HG02938 (cell line): Measurements from ENCODE around the gene PTPRCAP.
"Not testable (repeated sequence)": the region's sequence is repeated elsewhere in the genome, so short reads cannot be mapped to it uniquely, and the experiment has no call there.

Experiments
- ATAC-seq: cut with Tn5 transposase; IDR thresholded peaks from one replicate; pipeline ENCODE4 v1.9.1; 2021; ENCODE audit warnings: mild to moderate bottlenecking, moderate library complexity; ENCODE audit not compliant: unreplicated experiment

Gene PTPRCAP, protein sequence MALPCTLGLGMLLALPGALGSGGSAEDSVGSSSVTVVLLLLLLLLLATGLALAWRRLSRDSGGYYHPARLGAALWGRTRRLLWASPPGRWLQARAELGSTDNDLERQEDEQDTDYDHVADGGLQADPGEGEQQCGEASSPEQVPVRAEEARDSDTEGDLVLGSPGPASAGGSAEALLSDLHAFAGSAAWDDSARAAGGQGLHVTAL

DNA sequence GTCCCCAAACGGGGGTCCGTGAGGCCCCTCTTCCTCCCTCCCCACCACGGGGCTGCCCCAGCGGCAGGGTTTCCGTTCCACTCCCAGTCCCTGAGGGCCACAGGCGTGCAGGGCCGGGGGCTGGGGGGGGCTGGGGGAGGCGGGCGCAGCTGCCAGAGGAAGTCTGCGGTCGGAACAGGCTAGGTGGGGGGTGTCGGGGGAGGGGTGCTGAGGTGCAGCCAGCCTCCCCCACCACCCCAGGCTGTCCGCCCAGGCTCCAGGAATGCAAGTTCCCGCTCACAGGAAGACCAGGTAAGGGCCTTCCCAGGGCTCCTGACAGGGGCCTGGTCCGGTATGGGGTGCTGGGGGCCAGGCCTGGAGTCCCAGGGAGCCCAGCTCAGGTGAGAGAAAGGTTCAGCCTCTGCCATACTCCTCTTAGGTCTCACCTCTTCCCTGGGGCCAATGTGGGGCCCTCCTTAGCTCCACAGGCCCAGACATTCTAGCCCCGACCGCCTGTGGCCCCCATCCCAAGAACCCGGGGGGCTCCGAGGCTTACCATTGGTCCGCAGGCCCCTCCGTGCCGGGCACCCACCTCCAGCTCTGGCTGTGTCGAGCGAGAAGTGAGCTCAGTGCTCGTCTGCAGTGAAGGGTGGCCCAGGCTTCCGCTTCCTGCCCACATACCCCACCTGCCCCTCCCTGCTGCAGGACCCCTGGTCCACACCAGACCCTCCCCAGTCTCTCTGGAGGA is at the start of gene PTPRCAP:
Gene PTPRCAP (minus strand): TSS at position 601 of the 727 bp plus-strand sequence. CDS start 63 bp downstream, at position 538.
- no peak for ATAC-seq

DNA sequence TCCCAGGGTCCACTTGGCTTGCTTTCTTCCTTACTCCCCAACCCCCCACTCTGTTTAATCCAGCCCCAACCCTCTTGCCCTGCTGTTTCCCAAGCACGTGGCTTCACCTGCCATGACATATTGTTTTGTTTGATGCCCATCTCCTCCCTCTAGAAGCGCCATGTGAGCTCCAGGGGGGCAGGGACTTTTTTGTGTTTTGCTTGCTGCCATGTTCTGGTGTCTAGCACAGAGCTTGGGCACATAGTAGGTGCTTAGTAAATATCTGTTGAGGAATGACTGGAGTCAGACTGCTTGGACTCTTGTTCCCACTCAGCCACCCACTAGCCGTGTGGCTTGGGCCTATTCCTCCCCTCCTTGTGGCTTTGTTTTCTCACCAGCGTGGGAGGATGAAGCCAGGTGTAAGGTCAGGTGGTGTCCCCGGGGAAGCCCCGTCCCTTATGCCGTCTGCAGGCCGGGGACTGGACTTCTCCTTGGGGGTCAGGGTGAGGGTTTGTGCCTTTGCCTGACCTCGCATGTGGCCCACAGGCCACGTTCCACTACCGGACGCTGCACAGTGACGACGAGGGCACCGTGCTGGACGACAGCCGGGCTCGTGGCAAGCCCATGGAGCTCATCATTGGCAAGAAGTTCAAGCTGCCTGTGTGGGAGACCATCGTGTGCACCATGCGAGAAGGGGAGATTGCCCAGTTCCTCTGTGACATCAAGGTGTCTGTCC is 49.2 kb upstream of the PTPRCAP start:
- no peak for ATAC-seq

GRCh38 chr11:67485873-67486361 is 48.4 kb upstream of the PTPRCAP start:
- not testable (repeated sequence) for ATAC-seq

- no peak for ATAC-seq
Observed at GRCh38 chr11:67484847-67485311, 47.4 kb upstream of the PTPRCAP start.

DNA sequence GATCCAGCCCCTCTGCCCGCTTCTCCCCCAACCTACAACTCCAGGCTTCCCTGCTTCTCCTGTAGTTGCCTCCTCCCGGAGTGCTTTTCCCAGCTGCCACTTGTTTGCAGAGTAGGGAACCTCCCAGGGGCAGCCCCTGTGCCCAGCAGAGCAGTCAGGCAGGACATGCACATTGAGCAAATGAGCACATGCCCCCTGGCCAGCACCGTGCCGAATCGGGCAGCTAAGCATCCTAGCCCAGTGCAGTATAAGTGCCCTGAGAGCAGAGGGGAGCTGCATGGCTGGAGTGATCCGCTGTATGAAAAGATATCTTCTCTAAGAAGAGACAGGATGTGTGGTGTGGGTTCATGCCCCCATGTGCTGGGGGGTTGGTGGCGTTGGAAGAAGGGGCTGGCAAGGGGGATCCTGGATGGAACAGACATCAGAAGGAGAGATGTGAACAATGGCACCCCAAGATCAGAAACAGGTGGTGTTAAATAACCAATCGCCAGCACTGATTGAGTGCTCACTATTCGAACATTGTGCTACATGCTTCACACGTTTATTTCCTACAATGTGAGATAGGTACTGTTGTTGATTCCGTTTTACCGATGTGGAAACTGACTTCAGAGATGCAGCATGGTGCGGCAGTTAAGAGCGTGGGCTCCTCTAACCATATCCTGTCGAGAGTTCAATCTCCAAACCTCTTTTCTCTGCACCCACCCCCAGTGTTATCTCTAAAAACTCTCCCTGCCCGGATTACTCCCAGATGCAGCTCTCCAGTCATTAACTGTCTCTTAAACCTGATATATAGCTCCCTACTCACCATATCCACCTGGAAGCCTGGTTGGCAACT is 46.6 kb upstream of the PTPRCAP start:
- no peak for ATAC-seq

- peak; percentile 63 for ATAC-seq
Observed at GRCh38 chr11:67482827-67483798, 45.6 kb upstream of the PTPRCAP start, which contains the start of gene AIP. Gene AIP, plus strand, starts transcription at chr11:67483026. Its CDS starts 133 bp downstream, at chr11:67483159.

- ATAC-seq, result peak; percentile 7
Observed at GRCh38 chr11:67482275-67482826, 44.9 kb upstream of the PTPRCAP start.

- ATAC-seq, result not testable (repeated sequence)
Observed at GRCh38 chr11:67477344-67478050, 40.0 kb upstream of the PTPRCAP start.

- ATAC-seq, result not testable (repeated sequence)
Observed at GRCh38 chr11:67476692-67477091, 39.2 kb upstream of the PTPRCAP start.

GRCh38 chr11:67472882-67473281 is 35.4 kb upstream of the PTPRCAP start:
- no peak for ATAC-seq

GRCh38 chr11:67470337-67471002 is 33.0 kb upstream of the PTPRCAP start:
- no peak for ATAC-seq

DNA sequence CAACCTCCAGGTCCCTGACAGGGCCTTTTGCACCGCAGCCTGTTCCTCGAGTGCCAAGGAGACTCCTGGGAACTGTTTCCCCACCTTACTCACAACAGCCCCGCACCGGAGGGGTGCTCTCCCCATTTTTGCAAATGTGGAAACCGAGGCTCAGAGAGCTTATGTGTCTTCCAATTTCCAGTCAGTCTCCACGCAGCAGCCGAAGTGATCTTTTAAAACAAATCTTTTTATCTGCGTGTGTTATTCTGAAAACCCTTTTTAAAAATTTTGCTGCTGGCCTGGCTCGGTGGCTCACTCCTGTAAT is 32.0 kb upstream of the PTPRCAP start:
- ATAC-seq, result no peak

DNA sequence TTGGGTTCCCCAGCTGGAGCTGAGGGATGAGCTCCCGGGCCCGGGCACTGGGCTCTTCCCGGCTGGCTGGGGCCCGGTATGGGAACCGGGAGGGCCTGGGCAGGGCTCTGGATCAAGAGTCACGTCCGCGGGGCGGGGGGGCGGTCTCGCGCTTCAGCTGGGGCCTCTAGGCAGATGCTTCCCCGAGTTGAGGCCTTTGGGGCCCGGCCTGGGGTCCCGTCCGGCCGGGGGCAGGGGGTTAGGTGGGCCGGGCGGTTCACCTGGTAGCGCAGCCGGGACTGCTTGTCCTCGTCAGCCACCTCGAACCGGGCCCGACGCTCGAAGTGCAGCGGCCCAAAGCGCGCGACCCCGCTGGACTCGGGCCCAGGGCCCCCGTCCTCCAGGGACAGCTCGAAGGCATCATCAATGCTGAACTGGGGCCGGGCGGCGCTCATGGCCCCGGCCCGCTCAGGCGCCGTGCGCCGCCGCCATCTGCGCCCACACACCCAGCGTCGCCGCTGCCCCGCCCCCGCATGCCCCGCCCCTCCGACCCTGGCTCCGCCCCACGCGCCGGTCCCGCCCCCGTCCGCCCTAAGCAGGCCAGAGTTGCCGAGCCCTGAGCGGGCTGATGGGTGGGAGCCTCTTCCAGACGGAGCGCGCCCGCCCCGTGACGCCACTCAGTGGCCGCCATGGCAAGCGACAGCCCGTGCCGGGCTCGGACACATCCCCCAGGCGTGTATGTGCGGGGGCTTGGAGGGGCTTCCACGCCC is 31.5 kb upstream of the PTPRCAP start, which contains the start of gene TMEM134:
Gene TMEM134 (minus strand): TSS at position 493 of the 749 bp plus-strand sequence. CDS start 59 bp downstream, at position 434.
- no peak for ATAC-seq

DNA sequence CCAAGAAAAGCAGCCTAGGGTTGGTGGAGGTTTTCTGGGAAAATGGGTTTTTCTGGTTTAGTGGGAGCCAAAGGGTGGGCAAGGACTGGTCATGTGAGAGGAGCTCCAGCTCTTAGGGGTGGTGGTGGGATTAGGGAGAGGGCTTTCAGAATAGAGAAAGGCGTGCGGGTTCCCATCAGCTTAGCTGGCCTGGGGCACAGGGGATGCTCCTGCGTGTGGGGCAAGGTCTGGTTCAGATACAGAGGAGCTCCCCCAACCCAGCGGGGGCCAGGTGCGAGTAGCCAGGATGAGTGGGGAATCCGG is 30.9 kb upstream of the PTPRCAP start:
- no peak for ATAC-seq

DNA sequence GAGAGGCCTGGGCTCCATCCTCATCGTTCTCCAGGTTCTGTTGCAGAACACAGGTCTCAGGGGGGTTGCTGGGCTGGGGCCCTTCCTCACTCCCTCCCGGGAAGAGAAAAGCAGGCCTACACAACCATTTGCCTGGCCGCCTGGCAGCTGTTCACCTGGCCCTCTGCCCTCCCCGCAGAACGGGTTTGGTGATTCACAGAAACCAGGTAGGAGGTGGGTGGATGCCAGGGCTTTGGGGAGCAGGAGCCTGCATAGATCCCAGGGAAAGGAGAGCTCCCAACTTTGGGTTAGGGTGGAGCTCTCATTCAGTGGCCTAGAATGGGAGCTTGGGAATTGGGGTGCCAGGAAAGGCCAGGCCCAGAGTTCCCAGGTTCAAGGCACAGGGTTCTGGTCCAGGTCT is 30.6 kb upstream of the PTPRCAP start:
- ATAC-seq, result no peak

DNA sequence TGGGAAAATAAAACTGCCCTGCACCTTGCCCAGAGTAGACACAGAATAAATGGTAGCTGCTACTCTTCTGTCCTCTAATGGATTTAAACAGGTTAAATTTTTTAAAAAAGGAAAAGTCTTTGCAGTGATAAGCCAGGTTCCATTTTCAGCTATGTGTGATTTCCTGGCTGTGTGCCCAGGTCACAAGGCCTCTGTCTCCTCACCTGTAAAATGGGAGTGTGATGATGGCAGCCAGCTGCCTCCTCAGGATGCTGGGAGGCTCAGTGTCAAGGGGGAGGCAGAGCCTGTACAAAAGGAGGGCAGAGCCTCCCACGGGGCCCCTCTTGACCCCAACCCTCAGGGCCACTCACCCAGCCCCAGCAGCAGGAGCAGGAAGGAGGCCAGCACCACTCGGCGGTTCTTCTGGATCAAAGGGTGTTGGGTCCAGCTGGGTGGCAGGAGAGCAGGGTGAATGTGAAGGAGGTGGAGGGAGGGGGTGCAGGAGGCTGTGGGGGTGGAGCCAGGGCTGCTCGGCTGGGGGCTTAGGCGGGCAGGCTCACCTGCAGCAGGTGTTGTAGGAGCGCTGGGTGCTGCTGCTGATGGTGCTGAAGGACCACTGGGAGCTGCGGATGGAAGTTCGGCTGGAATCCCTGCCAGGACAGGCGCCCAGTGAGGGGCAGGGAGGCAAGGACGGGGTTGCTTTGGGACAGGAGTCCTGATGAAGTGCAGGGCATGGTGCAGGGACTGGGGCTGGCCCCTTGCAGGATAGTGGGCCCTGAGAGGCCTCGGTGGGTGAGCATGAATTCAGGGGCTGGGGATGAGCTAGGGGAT is 29.7 kb upstream of the PTPRCAP start:
- no peak for ATAC-seq

DNA sequence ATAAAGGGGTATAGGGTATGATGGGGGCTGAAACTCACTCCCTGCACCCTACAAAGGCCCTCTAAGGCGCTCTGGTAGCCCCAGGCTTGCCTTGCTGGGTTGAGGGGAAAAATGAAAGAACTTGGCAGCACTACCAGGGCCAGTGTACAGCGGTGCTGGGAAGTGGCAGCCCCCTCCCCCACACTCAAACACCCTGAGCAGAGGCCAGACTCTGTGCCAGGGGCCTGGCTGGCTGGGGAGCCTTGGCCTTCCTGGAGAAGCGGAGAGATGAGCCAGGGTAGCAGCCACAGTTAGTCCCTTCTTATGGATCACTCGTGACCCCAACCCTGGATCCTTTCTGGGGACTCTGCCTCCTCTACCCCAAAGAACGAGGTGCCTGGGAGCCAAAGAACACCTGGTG is 28.9 kb upstream of the PTPRCAP start:
- no peak for ATAC-seq
